Measurements from ENCODE around the gene DAGLA.

DNA sequence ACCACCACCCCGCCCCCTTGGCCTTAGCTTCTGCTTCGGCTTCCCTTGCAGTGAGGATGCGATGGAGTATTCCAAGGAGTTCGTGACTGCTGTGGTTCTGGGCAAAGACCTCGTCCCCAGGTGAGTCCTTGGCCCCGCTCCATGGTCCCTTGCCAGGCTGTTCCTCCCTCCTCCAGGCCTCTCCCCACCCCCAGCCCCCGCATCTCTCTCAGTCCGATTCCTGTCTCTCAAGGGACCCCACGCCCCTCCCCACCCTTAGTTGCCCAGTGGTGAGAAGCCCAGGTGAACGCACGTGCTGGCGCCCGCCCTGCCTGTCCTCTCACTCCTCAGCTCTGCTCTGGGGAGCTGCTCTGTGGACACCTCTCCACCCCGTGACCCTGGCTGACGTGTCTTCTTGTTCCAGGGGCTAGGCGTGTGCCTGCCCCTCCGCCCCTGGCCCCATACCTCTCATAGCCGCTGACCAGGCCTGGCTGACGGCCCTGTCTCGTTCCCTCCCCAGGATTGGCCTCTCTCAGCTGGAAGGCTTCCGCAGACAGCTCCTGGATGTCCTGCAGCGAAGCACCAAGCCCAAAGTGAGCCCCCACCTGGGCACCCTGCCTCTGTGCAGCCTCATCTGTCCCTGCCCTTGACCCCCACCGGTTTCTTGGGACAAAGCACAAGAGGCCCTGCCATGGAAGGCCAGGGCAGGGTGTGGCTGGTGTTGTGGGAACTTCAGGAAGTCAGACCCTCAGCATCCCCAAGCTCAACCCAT lies 57.6 kb downstream of the DAGLA start:
- TF ChIP-seq, protein P1, sequence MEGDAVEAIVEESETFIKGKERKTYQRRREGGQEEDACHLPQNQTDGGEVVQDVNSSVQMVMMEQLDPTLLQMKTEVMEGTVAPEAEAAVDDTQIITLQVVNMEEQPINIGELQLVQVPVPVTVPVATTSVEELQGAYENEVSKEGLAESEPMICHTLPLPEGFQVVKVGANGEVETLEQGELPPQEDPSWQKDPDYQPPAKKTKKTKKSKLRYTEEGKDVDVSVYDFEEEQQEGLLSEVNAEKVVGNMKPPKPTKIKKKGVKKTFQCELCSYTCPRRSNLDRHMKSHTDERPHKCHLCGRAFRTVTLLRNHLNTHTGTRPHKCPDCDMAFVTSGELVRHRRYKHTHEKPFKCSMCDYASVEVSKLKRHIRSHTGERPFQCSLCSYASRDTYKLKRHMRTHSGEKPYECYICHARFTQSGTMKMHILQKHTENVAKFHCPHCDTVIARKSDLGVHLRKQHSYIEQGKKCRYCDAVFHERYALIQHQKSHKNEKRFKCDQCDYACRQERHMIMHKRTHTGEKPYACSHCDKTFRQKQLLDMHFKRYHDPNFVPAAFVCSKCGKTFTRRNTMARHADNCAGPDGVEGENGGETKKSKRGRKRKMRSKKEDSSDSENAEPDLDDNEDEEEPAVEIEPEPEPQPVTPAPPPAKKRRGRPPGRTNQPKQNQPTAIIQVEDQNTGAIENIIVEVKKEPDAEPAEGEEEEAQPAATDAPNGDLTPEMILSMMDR (IDR thresholded peaks at IDR 0.05): no peak
- no peak for TF ChIP-seq POLR2AphosphoS5 (IDR thresholded peaks at IDR 0.05)
- no peak for TF ChIP-seq POLR2A (IDR thresholded peaks at IDR 0.05; ENCODE audit: low read depth)
